GM19099 (cell line): ENCODE results near the gene ZNF212.
A peak's percentile ranks its signal among the peaks of the same experiment; 100 is the strongest.

Source experiments
- POLR2A ChIP-seq: IDR thresholded peaks from 3 replicates; pipeline ENCODE4 v1.6.1; 2011; ENCODE audit warnings: low read depth; ENCODE audit not compliant: insufficient read length; ENCODE audit errors: extremely low read depth

ZNF212 gene

GRCh38 chr7:149229526-149229925 lies 9.9 kb upstream of the ZNF212 start:
- no peak for TF ChIP-seq POLR2A

GRCh38 chr7:149232362-149232761 lies 7.1 kb upstream of the ZNF212 start:
- no peak for TF ChIP-seq POLR2A

- no peak for TF ChIP-seq POLR2A
These were observed 1.9 kb upstream of the ZNF212 start for GRCh38 chr7:149237502-149237901.

- no peak for TF ChIP-seq POLR2A
These were observed 1.4 kb upstream of the ZNF212 start for GRCh38 chr7:149238051-149238450.

GRCh38 chr7:149240637-149241036 lies 1.2 kb downstream of the ZNF212 start:
- no peak for TF ChIP-seq POLR2A

- no peak for TF ChIP-seq POLR2A
These were observed 2.2 kb downstream of the ZNF212 start for GRCh38 chr7:149241696-149242095.

- TF ChIP-seq POLR2A = no peak
These were observed 5.8 kb downstream of the ZNF212 start for GRCh38 chr7:149245244-149245643.

- TF ChIP-seq POLR2A = no peak
These were observed 6.3 kb downstream of the ZNF212 start for GRCh38 chr7:149245744-149246143.

GRCh38 chr7:149248777-149249176 lies 9.3 kb downstream of the ZNF212 start:
- TF ChIP-seq POLR2A = no peak

GRCh38 chr7:149252378-149252777 lies 12.9 kb downstream of the ZNF212 start:
- TF ChIP-seq POLR2A = no peak

GRCh38 chr7:149253665-149254064 lies 14.2 kb downstream of the ZNF212 start:
- TF ChIP-seq POLR2A = no peak

GRCh38 chr7:149254181-149254858 lies 14.9 kb downstream of the ZNF212 start:
- TF ChIP-seq POLR2A = no peak

- TF ChIP-seq POLR2A = no peak
These were observed 15.7 kb downstream of the ZNF212 start for GRCh38 chr7:149255174-149255573.

GRCh38 chr7:149256568-149256967 lies 17.1 kb downstream of the ZNF212 start:
- TF ChIP-seq POLR2A = no peak

- TF ChIP-seq POLR2A = no peak
These were observed 17.7 kb downstream of the ZNF212 start for GRCh38 chr7:149257146-149257545.

- no peak for TF ChIP-seq POLR2A
These were observed 21.9 kb downstream of the ZNF212 start for GRCh38 chr7:149261316-149261828.

- TF ChIP-seq POLR2A = peak; percentile 68
These were observed 22.6 kb downstream of the ZNF212 start, which contains the start of gene ZNF783 for GRCh38 chr7:149261829-149262617. TSS of gene ZNF783 (plus strand) at chr7:149262196. CDS start at chr7:149262334, 138 bp downstream.

- TF ChIP-seq POLR2A = no peak
These were observed 27.0 kb downstream of the ZNF212 start for GRCh38 chr7:149266451-149266850.
